NCI-H128 (cell line): ENCODE results near the gene DENND2A.
"Not testable (repeated sequence)": the region's sequence is repeated elsewhere in the genome, so short reads cannot be mapped to it uniquely, and the experiment has no call there.

Source experiments
- DNase-seq: peaks from one replicate; lab custom pipeline; 2025; ENCODE audit not compliant: unreplicated experiment; lab: John Stamatoyannopoulos, UW

DENND2A gene, protein sequence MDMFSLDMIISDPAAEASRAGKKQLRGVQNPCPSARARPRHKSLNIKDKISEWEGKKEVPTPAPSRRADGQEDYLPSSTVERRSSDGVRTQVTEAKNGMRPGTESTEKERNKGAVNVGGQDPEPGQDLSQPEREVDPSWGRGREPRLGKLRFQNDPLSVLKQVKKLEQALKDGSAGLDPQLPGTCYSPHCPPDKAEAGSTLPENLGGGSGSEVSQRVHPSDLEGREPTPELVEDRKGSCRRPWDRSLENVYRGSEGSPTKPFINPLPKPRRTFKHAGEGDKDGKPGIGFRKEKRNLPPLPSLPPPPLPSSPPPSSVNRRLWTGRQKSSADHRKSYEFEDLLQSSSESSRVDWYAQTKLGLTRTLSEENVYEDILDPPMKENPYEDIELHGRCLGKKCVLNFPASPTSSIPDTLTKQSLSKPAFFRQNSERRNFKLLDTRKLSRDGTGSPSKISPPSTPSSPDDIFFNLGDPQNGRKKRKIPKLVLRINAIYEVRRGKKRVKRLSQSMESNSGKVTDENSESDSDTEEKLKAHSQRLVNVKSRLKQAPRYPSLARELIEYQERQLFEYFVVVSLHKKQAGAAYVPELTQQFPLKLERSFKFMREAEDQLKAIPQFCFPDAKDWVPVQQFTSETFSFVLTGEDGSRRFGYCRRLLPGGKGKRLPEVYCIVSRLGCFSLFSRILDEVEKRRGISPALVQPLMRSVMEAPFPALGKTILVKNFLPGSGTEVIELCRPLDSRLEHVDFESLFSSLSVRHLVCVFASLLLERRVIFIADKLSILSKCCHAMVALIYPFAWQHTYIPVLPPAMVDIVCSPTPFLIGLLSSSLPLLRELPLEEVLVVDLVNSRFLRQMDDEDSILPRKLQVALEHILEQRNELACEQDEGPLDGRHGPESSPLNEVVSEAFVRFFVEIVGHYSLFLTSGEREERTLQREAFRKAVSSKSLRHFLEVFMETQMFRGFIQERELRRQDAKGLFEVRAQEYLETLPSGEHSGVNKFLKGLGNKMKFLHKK

DNA sequence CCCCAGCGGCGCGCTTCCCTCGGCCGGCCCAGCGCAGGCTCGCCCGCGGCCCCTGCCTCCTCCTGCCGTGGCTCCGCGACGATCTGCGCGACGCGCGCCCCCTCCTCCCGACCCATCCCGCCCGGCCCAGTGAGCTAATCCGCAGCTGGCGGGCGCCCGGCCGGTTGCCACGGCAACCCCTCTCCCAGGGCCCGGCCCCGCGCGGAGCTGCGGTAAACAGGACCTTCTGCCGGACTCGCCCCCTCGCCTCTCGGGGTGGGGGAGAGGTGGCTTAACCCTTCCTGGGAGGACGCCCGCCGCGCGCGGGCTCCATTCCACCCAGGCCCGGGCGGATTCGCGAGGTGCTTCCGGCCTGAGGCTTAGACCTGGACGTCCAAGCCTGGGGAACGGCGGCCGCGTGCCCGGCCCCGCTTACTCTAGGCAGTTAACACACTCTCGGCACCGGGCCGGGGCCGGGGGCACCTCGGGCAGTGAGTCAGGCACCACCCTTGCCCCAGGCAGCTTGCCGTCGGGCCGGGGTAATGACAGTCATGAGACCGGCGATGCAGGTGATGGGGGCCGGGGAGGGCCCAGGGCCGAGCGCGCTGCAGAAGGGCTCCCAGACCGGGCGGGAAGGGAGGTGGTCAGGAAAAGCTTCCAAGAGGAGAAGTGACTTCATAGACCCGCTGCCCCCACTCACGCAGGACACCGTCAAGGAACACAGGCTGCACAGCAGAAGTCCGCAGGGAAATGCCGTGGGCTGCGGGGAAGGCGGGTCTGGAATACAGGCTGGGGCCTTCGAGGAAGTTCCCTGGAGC, at the start of gene DENND2A:
Gene DENND2A (minus strand): TSS at position 87 of the 797 bp plus-strand sequence. CDS start 38,416 bp downstream, outside the sequence.
- DNase-seq: peak; percentile 40

DNA sequence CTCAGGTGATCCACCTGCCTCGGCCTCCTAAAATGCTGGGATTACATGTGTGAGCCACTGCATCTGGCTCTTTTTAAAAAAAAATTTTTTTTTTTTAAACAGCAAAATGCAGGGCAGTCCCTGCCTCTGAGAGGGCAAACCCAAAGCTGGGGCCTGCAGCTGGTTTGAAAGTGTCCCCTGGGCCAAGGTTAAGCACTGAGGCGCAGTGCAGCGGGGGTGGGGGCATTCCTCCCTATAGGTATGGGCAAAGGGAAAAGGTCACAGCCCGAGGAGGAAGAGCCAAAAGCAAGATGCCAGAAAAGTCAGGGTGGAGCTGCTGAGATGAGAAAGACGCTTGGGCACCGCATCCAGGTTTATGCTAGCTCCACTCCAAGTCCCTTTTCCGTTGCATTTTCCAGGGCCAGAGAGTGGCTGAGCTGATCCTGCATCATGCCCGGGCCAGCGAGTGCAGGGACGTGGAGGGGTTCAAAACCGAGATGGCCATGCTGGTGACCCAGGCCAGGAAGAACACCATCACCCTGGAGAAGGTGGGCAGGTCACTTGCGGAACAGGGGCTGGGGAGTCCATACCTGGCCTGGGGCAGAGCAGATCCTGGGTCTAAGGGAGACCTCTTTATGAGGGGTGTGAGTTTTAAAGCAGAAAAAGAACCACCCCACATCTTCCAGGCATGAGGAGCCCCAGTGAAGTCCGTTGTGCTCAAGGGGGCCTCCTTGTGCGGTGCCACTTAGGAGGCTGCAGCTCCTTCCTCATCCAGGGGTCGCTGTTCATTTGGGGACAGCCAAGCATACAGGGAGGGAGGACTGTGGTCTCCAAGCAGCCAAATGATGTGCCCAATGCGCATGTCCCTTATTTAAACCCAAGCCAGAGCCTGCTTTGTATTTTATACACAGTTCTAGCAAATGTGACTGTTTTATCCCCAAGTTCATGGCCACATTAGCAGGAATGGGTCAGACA, 48.9 kb upstream of the DENND2A start:
- no peak for DNase-seq

DNA sequence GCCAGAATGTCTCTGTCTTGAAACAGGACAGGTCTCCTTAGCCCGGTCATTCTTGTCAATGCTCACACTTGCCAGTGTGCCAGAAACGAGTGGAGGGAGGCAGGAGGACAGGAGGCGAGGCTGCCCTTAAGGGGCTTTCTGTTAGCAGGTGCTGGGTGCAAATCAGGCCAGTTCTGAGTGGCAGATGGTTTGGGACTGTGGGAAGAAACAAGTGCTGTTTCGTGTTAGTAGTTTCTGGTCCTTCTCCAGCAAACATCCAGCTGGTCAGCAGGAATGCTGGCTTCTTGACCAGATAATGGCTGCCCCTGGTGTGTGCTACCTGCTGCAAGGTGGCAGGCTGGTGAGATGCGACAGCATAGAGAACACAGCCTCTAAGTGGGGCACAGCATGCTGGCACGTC, 47.7 kb upstream of the DENND2A start:
- no peak for DNase-seq

DNA sequence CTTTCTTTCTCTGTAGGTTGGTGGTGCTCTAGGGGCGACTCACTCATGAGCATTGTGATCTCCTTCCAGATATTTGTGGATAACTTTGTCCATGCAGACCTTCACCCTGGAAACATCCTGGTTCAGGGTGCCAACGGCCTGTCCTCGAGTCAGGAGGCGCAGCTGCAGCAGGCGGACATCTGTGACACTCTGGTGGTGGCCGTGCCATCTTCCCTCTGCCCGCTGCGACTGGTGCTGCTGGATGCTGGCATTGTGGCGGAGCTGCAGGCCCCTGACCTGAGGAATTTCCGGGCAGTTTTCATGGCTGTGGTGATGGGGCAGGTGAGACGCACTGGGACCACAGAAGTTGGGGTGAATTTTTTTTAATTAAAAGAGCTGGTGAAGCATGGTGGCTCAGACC, 46.3 kb upstream of the DENND2A start:
- DNase-seq: no peak

DNA sequence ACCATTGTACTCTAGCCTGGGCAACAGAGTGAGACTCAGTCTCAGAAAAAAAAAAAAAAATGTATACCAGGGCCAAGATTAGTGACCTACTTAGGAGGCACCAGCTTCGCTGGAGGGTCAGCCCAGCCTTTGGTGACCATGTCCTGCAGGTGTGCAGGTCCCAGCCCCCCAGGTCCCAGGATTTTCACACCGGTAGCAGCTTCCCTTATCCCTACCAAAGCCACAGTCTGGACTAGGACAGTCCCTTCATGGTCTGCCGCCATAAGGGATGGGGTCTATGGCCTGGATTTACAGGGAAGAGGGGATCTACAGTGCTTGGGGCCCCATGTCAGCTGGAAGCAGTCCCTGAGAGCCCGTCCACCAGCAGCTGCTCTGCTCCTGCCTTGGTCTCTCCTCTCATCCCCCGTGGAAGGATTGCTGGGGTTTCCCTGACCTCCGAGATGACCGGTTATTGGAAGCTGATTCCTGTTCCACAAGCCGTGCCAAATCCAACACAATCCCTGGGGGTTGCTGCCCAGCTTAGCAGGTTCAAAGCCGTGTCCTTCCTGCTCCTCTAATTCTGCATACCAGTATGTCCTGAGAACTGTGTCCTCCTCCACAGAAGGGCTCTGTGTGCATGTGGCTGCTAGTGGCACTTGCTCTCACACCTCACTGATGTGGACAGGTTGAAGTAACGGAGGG, 44.9 kb upstream of the DENND2A start:
- DNase-seq: no peak

DNA sequence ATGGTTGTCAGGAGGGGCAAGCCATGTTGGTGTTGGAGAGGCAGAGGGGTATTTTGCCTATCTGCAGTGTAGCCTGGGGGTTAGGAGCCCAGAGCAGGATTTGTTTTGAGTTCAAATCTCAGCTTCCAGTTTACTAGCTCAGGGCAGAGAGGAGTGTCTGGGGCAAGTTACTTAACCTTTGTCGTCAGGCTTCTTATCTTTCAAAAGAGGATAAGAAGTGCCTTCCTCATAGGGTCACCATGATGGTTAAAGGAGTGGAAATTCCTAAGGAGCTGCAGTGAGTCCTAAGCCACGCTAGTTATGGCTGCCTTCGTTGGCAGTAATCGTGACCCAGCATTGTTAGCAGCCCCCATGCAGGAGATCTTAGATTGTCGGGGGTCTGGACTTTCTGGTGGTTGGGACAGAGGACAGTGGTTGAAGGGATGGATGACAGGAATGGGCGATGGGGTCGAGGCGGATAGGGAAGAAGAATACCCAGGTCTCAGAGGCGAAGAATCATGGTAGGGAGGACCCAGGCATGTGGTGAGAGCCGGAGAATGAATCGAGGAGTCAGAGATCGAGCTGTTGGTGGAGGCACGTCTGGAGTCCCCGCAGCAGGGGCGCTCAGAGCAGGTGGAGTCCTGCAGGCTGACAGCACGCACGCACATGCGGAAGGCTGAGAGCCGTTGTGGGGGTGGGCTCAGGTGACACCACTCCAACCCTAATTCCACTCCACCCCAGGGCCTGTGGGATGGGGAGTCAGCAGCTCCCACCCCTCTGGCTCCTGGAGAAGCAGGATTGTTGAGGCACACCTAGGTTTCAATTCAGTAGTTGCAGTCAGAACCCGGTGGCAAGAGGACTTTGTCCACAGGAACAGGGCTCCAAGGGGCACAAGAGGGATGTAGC, 43.7 kb upstream of the DENND2A start:
- DNase-seq: no peak

DNA sequence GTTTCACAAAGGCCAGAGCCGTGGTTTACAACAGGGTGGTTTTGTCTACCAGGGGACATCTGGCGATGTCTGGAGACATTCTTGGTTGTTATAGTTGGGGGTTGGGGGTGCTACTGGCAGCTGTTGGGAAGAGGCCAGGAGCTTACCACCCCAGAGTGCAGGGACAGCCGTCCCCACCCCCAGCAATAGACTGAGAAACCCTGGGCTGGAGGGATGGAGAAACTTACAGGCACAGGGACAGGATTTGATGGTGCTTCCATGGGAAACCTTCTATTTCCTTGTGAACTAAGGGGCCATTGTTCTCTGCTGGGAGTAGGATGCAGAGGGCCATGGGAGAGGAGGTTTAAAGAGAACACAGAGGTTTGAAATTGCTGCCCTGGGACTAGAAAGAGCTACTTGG, 43.0 kb upstream of the DENND2A start:
- no peak for DNase-seq

DNA sequence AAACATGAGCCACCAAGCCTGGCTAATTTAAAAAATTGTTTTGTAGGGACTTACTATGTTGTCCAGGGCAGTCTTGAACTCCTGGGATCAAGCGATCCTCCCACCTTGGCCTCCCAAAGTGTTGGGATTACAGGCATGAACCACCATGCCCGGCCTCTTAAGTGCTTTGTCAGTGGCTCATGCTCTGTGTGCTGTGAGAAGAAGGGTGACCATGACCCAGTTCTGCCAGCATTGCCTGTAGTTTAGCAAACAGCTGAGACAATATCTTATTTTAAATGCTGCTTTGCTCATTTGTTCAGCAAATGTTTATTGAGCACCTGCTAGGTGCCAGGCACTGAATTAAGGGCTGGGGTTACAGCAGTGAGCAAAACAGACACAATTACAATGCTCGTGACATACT, 41.2 kb upstream of the DENND2A start:
- DNase-seq: no peak

DNA sequence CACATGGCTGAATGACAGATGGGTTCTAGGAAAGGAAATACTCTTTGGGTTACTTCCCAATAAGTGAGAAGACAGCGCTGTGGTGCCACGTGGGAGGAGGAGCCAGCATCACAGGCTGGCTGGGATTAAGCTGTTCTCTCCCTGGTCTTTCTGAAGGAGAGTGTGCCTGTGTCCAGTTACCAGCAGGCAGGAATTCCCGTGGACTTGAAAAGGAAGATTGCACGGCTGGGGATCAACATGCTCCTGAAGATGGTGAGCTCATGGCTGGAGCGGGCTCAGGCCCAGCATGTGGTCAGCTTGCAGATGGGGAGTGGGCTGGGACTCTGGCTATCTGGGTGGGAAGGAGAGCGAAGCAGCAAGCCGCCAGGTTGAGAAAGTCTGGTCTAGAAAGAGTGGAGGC, 40.3 kb upstream of the DENND2A start:
- DNase-seq: no peak

DNA sequence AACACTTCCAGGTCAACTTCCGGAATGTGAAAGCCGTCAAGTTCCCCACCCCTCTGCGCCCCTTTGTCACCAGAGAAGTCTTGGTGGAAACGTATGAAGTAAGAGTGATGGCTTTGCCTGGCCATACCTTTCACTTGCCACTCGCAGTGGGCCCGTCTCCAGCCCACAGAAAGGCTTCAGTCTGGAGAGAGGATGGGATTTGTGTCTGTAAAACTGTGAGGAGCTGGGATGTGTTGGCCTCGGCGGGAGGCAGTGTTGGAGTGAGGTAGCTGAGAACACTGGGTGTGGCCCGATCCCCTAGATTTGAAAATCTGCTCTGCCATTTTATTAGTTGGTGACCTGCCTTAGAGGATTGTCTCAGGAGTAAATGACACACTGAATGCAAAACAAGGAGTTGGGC, 38.6 kb upstream of the DENND2A start:
- DNase-seq: no peak

DNA sequence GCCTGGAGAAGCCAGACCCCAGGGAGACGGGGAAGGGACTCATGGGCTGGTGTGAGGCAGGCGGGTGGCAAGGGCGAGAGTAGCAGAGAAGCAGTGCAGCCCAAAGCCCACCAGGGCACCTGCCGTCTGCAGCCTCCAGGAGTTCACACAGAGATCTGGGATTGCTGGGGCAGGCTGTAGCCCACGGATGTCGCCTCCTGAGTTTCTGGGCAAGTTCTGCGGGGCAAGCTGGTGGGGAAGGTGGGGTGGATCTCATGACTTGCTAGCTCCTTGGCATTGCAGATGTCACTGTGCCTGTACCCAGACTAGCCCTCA, 38.2 kb upstream of the DENND2A start:
- DNase-seq: no peak

DNA sequence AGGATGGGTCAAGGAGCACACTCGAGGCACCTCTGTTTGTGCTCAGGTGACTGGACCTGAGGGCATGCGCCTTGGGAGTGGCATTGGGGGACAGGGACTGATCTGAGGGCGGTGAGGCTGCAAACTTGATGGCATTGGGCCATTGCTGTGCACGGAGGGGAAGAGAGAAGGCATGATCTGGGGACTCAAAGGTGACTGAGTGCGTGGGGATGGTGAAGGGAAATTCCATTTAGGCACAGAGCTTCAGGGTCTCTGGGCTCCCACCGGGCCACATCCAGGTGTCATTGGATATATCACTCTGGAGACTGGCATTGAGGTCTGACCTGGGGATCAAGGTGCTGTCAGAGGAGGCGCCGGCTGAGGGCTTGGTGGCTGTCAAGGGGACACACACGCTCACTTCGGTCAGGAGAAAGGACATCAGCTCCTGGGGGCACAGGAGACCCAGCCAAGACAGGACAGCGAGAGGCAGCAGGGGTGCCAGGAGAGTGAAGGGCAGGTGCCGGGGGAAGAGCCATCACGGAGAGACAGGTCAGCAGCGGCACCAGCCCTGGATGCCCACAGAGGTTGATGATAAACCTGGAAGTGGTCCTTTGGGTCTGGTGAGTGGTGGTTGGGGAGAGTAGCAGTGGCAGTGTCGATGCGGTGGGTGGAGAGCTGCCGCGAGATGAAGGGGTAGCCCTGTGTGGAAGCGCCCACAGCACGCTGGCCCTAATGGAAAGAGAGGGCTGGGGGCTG, 37.6 kb upstream of the DENND2A start:
- DNase-seq: no peak

DNA sequence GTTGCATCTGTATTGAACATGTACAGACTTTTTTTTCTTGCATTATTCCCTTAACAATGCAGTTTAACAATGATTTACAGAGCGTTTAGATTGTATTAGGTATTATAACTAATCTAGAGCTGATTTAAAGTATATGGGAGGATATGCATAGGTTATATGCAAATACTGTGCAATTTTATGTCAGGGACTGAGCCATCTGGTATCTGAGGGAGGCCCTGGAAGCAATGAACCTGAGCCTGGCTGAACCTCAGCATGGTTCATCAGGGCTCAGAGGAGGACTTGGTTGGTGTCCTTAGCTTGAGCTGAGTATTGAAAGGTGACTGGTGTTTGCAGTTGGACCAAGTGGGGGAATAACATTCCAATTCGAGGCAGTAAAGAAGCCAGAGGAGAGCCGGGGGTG, 36.9 kb upstream of the DENND2A start:
- no peak for DNase-seq

DNA sequence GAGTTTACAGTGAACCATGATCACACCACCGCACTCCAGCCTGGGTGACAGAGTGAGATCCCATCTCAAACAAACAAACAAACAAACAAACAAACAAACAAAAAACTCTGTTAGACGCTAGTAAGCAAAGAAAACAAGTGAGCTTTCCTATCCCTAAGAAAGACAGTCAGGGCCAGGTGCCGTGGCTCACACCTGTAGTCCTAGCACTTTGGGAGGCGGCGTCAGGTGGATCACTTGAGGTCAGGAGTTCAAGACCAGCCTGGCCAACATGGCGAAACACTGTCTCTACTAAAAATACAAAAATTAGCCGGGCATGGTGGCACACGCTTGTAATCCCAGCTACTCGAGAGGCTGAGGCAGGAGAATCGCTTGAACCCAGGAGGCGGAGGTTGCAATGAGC, 36.3 kb upstream of the DENND2A start:
- DNase-seq: not testable (repeated sequence)

DNA sequence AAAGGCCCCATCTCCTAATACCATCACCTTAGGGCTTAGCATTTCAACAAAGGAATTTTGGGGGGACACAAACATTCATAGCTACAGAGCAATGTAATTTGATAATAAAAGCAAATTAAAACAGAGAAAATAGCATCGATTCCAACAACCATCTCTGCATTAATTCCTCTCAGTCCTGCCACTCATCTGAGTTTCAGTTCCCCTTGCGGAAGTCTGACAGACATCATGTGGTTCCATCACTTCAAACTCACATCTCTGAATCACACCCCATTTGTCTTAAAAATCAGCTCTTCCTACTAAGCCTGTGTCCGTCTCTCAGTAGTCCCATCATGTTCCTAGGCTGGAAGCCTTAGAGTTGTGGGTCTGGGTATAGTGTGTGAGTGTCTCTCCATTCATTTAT, 35.7 kb upstream of the DENND2A start:
- no peak for DNase-seq

DNA sequence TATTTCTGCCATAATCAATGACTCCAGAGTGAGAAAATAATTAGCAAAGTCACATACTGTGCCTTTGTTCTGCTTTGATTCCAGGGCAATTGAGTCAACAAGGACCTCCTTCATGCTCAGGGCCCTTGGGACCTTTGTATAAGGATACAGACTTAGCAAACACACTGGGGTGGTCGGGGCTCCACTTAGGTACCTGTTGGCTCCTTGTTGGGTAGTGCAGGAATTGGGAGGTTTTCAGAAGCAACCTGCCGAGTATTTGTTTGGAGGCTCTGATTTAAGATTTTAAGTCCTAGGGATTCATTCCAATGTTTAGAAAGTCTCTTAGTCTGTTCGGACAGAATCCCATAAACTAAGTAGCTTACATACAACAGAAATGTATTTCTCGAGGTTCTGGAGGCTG, 35.1 kb upstream of the DENND2A start:
- no peak for DNase-seq

DNA sequence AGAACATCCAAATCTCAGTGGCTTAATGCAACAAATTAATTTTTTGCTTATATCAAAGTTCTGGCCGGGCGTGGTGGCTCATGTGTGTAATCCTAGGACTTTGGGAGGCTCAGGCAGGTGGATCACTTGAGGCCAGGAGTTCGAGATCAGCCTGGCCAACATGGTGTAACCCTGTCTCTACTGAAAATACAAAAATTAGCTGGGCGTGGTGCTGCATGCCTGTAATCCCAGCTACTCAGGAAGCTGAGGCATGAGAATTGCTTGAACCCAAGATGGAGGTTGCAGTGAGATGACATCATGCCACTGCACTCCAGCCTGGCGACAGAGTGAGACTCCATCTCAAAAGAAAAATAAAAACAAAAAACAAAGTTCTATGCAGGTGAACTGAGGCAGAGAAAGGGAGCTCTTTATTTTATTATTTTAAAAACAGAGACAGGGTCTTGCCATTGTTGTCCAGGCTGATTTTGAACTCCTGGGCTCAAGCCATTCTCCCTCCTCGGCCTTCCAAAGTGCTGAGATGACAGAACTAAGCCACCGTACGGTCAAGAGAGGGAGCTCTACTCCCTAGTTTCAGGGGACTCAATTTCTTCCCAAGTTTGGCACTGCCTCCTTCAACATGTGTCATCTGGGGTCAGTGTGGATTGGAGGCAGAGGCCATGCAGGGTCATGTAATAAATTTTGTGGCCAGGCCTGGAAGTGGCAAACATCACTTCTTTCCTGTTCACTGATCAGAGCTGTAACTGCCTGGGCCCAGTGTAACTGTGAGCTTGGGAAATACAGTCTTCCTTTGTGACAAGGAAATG, 34.5 kb upstream of the DENND2A start:
- DNase-seq: no peak
